Mucosa of stomach (tissue), 1 donor: ENCODE measurements around the gene UGP2.

Source experiments
- H3K27me3 ChIP-seq: one replicate; pipeline ENCODE4 v1.7.0; 2013; ENCODE audit warnings: mild to moderate bottlenecking, low read length; ENCODE audit not compliant: control insufficient read depth, insufficient read depth
- H3K36me3 ChIP-seq: one replicate; pipeline ENCODE4 v1.7.0; 2013; ENCODE audit warnings: low read length; ENCODE audit not compliant: control insufficient read depth, insufficient read depth
- H3K4me1 ChIP-seq: one replicate; pipeline ENCODE4 v1.7.0; 2013; ENCODE audit warnings: mild to moderate bottlenecking, low read length; ENCODE audit not compliant: control insufficient read depth, insufficient read depth
- H3K4me3 ChIP-seq: one replicate; pipeline ENCODE4 v1.7.0; 2013; ENCODE audit warnings: low read length
- H3K9ac ChIP-seq: one replicate; pipeline ENCODE4 v1.7.0; 2013; ENCODE audit warnings: mild to moderate bottlenecking, low read length, moderate library complexity
- H3K9me3 ChIP-seq: one replicate; pipeline ENCODE4 v1.7.0; 2013; ENCODE audit warnings: mild to moderate bottlenecking, low read length, moderate library complexity; ENCODE audit not compliant: control insufficient read depth
- donor health status: Pancreatic carcinoma.

Gene UGP2

GRCh38 chr2:63888053-63888452, 46.4 kb downstream of the UGP2 start:
- H3K9me3 ChIP-seq: no peaks in the 10 kb centered on the region
- no peaks in the 10 kb centered on the region for H3K4me1 ChIP-seq
- H3K9ac ChIP-seq: no peak overlapping the region
- H3K4me3 ChIP-seq: no peak overlapping the region
- H3K27me3 ChIP-seq: no peaks in the 10 kb centered on the region
- no peaks in the 10 kb centered on the region for H3K36me3 ChIP-seq

GRCh38 chr2:63888490-63889402, 47.0 kb downstream of the UGP2 start:
- Histone ChIP-seq H3K36me3 (no peaks in the 10 kb centered on the region), H3K9ac (no peak overlapping the region), H3K9me3 (no peaks in the 10 kb centered on the region), H3K27me3 (no peaks in the 10 kb centered on the region), H3K4me3 (no peak overlapping the region), H3K4me1 (no peaks in the 10 kb centered on the region)

- Histone ChIP-seq H3K9ac (no peak overlapping the region), H3K4me3 (no peak overlapping the region), H3K9me3 (no peaks in the 10 kb centered on the region), H3K27me3 (no peaks in the 10 kb centered on the region), H3K4me1 (no peaks in the 10 kb centered on the region), H3K36me3 (no peaks in the 10 kb centered on the region)
Measured at GRCh38 chr2:63890678-63891077, 49.0 kb downstream of the UGP2 start.

GRCh38 chr2:63891488-63892030, 49.9 kb downstream of the UGP2 start:
- Histone ChIP-seq H3K27me3 (no peaks in the 10 kb centered on the region), H3K4me1 (no peaks in the 10 kb centered on the region), H3K36me3 (no peaks in the 10 kb centered on the region), H3K9me3 (no peaks in the 10 kb centered on the region), H3K9ac (no peak overlapping the region), H3K4me3 (no peak overlapping the region)

- Histone ChIP-seq H3K4me1 (no peaks in the 10 kb centered on the region), H3K36me3 (no peaks in the 10 kb centered on the region), H3K9me3 (no peaks in the 10 kb centered on the region), H3K27me3 (no peaks in the 10 kb centered on the region), H3K4me3 (no peak overlapping the region), H3K9ac (no peak overlapping the region)
Measured at GRCh38 chr2:63893163-63893562, 51.5 kb downstream of the UGP2 start.

DNA sequence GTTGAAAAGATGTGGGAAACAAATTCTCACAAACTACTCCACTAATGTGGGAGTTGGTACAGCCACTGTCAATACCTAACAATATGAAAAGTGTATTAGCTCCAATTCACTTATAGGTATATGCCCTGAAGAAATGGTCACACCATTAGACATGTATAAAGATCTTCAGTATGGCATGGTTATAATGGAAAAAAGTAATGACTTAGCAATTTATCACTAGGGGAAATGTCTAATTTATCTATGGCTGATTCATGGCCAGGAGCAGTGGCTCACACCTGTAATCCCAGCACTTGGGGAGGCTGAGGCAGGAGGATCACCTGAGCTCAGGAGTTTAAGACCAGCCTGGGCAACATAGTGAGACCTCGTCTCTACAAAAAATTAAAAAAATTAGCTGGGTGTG, 52.5 kb downstream of the UGP2 start:
- Histone ChIP-seq H3K4me3 (no peak overlapping the region), H3K4me1 (no peaks in the 10 kb centered on the region), H3K9me3 (no peaks in the 10 kb centered on the region), H3K27me3 (no peaks in the 10 kb centered on the region), H3K9ac (no peak overlapping the region), H3K36me3 (no peaks in the 10 kb centered on the region)

- Histone ChIP-seq H3K4me1 (no peaks in the 10 kb centered on the region), H3K36me3 (no peaks in the 10 kb centered on the region), H3K27me3 (no peaks in the 10 kb centered on the region), H3K4me3 (no peak overlapping the region), H3K9ac (no peak overlapping the region), H3K9me3 (no peaks in the 10 kb centered on the region)
Measured at GRCh38 chr2:63898839-63899238, 57.1 kb downstream of the UGP2 start.

GRCh38 chr2:63899639-63900038, 57.9 kb downstream of the UGP2 start:
- no peak overlapping the region for H3K9ac ChIP-seq
- no peaks in the 10 kb centered on the region for H3K9me3 ChIP-seq
- no peaks in the 10 kb centered on the region for H3K4me1 ChIP-seq
- H3K4me3 ChIP-seq: no peak overlapping the region
- no peaks in the 10 kb centered on the region for H3K27me3 ChIP-seq
- no peaks in the 10 kb centered on the region for H3K36me3 ChIP-seq

- no peaks in the 10 kb centered on the region for H3K9me3 ChIP-seq
- H3K36me3 ChIP-seq: no peaks in the 10 kb centered on the region
- H3K4me3 ChIP-seq: no peak overlapping the region
- no peaks in the 10 kb centered on the region for H3K27me3 ChIP-seq
- no peak overlapping the region for H3K9ac ChIP-seq
- H3K4me1 ChIP-seq: no peaks in the 10 kb centered on the region
Measured at GRCh38 chr2:63902149-63902548, 60.5 kb downstream of the UGP2 start.

- H3K27me3 ChIP-seq: no peaks in the 10 kb centered on the region
- H3K36me3 ChIP-seq: no peaks in the 10 kb centered on the region
Measured at GRCh38 chr2:63903003-63903402, 61.3 kb downstream of the UGP2 start.

DNA sequence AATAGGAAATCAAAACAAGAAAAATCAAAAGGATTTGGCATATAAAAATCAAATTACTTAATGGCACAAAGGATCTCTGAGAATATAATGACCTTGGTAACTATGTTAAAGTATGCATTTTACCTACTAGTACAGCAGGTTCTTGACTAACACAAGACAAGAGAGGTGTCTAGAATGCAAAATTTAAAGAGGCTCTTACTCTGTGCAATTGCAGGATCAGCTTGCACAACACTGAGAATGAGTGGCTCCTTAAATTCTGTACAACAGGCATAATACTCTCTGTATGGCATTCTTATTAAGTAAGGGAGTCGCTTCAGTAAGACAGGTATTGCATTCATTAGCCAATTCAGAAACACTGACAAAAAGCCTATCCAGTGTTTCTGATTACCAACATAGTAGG, 72.6 kb downstream of the UGP2 start:
- Histone ChIP-seq H3K36me3 (no peaks in the 10 kb centered on the region), H3K9ac (no peak overlapping the region), H3K9me3 (no peaks in the 10 kb centered on the region), H3K27me3 (no peaks in the 10 kb centered on the region), H3K4me3 (no peak overlapping the region), H3K4me1 (no peaks in the 10 kb centered on the region)

More at GRCh38 chr2:63903003-63903402, 61.3 kb downstream of the UGP2 start:
- Histone ChIP-seq H3K9me3 (no peaks in the 10 kb centered on the region), H3K4me1 (no peaks in the 10 kb centered on the region), H3K4me3 (no peak overlapping the region), H3K9ac (no peak overlapping the region)

- Histone ChIP-seq H3K4me1 (no peaks in the 10 kb centered on the region), H3K4me3 (no peak overlapping the region), H3K9ac (no peak overlapping the region), H3K9me3 (no peaks in the 10 kb centered on the region), H3K36me3 (peaks cover 5% of the 10 kb centered on the region), H3K27me3 (no peaks in the 10 kb centered on the region)
Measured at GRCh38 chr2:63926815-63927214, 85.1 kb downstream of the UGP2 start.
